MV-4-11 (cell line): ENCODE measurements around the gene MVK.

Experiments
- DNase-seq: peaks from one replicate; lab custom pipeline; 2025; lab: John Stamatoyannopoulos, UW

MVK gene

DNA sequence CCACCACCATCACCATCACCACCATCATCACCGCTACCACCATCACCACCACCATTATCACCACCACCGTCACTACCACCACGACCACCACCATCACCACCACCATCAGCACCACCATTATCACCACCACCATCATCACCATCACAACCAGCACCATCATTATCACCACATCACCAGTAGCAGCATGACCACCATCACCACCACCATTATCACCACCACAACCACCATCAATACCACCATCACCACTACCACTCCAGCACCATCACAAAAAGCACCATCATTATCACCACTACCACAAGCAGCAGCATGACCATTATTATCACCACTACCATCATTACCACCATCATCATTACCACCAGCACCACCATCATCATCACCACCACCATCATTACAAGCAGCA is 62.1 kb downstream of the MVK start:
- no peak for DNase-seq

DNA sequence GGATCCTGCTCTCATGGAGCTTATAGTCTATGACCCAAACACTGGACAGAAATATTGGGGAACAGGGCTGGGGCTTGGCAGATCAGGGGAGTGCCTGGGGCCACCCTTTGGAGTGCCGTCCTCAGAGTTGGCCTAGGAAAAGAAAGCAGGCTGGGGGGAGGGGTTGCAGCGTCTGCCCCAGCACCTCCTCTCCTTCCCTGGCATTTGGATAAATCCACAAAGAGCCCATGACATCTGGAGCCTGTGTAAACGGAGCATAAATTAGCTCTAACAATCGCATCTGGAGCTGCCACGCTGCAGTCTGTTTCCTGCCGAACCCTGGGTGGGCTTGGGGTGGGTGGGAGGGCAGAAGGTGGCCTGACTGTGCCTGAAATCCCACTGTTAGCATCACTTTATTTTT is 63.8 kb downstream of the MVK start:
- DNase-seq: no peak

DNA sequence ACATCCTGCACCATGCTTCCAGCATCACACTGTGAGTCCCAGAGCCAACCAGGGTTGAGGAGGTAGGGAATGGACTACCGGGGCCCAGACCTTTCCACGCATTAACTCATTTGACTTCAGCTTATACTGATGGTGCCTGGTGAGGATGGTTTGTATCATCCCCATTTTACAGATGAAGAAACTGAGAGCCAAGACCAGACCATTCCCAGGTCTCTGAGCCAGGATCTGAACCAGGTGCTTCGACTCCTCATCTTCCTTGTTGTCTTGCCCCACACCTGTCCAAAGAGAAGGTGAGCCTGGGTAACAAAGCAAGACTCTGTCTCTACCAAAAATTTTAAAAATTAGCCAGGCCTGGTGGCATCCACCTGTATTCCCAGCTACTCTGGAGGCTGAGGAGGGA is 64.4 kb downstream of the MVK start:
- DNase-seq: no peak

DNA sequence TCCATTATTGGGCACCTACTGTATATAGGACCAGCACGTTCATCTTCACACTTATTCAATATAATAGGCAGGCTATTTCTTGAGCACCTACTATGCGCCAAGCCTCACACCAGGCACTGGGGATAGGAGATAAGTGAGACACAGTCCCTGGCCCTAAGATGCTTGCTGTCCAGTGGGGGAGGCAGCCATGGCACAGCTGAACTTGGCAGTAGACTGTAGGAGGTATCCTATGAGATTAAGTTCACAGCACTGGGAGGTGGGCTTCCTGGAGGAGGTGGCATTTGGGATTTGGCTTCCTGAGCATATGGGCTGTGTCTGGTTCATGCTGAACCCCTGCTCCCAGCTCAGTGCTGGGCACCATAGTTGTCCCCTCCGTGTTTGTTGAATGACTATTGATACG is 65.1 kb downstream of the MVK start:
- DNase-seq: no peak

DNA sequence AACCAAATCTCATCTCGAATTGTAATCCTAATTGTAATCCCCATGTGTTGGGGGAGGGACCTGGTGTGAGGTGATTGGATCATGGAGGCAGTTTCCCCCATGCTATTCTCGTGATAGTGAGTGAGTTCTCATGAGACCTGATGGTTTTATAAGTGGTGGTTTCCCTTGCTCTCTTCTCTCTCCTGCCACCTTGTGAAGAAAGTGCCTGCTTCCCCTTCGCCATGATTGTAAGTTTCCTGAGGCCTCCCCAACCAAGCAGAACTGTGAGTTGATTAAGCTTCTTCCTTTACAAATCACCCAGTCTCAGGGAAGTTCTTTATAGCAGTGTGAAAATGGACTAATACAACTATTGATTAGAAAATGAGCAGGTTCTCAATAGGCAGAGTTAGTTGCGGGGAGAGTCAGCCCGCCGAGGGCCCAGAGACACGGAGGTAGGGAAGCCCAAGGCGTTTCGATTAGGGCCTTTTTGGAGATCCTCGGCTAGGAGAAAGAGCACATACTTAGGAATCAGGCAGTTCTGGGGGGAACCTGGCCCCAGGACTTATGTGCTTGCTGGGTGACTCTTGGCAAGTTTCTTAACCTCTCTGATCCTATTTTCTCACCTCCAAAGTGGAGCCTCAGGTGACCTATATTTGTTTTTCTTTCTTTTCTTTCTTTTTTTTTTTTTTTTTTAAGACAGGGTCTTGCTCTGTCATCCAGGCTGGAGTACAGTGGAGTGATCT is 65.7 kb downstream of the MVK start:
- DNase-seq: no peak

- no peak for DNase-seq
Observed at GRCh38 chr12:109640961-109641360, 67.4 kb downstream of the MVK start.

DNA sequence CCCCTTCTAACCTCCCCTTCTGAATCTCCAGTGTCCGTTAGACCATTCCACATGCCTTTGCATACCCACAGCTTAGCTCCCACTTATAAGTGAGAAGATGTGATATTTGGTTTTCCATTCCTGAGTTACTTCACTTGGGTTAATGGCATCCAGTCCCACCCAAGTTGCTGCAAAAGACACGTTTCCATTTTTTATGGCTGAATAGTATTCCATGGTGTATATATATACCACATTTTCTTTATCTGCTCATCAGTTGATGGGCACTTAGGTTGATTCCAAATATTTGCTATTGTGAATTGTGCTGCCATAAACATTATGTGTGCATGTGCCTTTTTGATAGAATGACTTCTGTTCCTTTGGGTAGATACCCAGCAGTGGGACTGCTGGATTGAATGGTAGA is 67.8 kb downstream of the MVK start:
- no peak for DNase-seq

- DNase-seq: no peak
Observed at GRCh38 chr12:109642506-109643132, 69.0 kb downstream of the MVK start.

- no peak for DNase-seq
Observed at GRCh38 chr12:109645194-109645593, 71.6 kb downstream of the MVK start.

GRCh38 chr12:109645708-109646107 is 72.1 kb downstream of the MVK start:
- no peak for DNase-seq
